IMR-90 (cell line): ENCODE results near the gene SLC22A7. TPM values are rescaled to one million over a fixed set of nuclear protein-coding genes. Genes with fewer than 3 reads are reported as not detected.

Experiments used
- ATAC-seq: fragments of 200-7000 bp; cut with Tn5 transposase; 2 replicates; pipeline ENCODE4 v1.9.1; 2020; ENCODE audit warnings: low read depth, mild to moderate bottlenecking, moderate library complexity
- BruUV-seq: library from RNA; stranded (reverse); fragments of 400-500 nt; replicated peaks from 2 replicates; lab custom pipeline; 2021; lab: Mats Ljungman, UMichigan
- CTCF ChIA-PET: fragments of 300-600 bp; formaldehyde crosslinking; extraction: SDS; loops from one replicate; lab custom pipeline; 2021; ENCODE audit warnings: antibody characterized with exemption; lab: Yijun Ruan, JAX
- POLR2A ChIA-PET: fragments of 300-600 bp; sonication (Branson Sonifier 250); formaldehyde crosslinking; loops from one replicate; lab custom pipeline; 2022; ENCODE audit warnings: antibody characterized with exemption; ENCODE audit not compliant: unreplicated experiment; lab: Charles Lee
- DNase-seq: peaks from one replicate; pipeline ENCODE4 v3.0.0; 2013
- H2AFZ ChIP-seq: replicated peaks from 2 replicates; pipeline ENCODE3; 2013; ENCODE audit warnings: low read length, mild to moderate bottlenecking; ENCODE audit not compliant: poor library complexity
- H2AK5ac ChIP-seq: 2 replicates; pipeline ENCODE4 v1.6.1; 2013; ENCODE audit warnings: low read depth, low read length, inconsistent platforms
- H2AK9ac ChIP-seq: replicated peaks from 2 replicates; pipeline ENCODE3; 2013; ENCODE audit warnings: mild to moderate bottlenecking, low read depth, low read length, moderate library complexity; ENCODE audit not compliant: poor library complexity
- H2BK120ac ChIP-seq: 2 replicates; pipeline ENCODE4 v1.6.1; 2013; ENCODE audit warnings: low read depth, low read length, inconsistent platforms
- H2BK15ac ChIP-seq: 3 replicates; pipeline ENCODE4 v1.6.1; 2013; ENCODE audit warnings: low read depth, low read length, inconsistent platforms
- H2BK20ac ChIP-seq: 2 replicates; pipeline ENCODE4 v1.6.1; 2013; ENCODE audit warnings: low read depth, mild to moderate bottlenecking, inconsistent platforms, low read length, moderate library complexity
- H2BK5ac ChIP-seq: 2 replicates; pipeline ENCODE4 v1.6.1; 2013; ENCODE audit warnings: mild to moderate bottlenecking, low read depth, low read length, inconsistent platforms; ENCODE audit not compliant: poor library complexity, severe bottlenecking
- H3K14ac ChIP-seq: replicated peaks from 2 replicates; pipeline ENCODE4 v1.6.1; 2013; ENCODE audit warnings: low read depth, low read length, inconsistent platforms
- H3K18ac ChIP-seq: 2 replicates; pipeline ENCODE4 v1.6.1; 2013; ENCODE audit warnings: low read depth, low read length, control low read depth
- H3K23ac ChIP-seq: 2 replicates; pipeline ENCODE4 v1.6.1; 2013; ENCODE audit warnings: low read depth, low read length, inconsistent platforms
- H3K27ac ChIP-seq: 2 replicates; pipeline ENCODE4 v1.5.1; 2013; ENCODE audit warnings: mild to moderate bottlenecking, control low read depth, low read length; ENCODE audit not compliant: insufficient read depth
- H3K27me3 ChIP-seq: 2 replicates; pipeline ENCODE4 v1.6.1; 2013; ENCODE audit warnings: low read length; ENCODE audit not compliant: control insufficient read depth, insufficient read depth
- H3K36me3 ChIP-seq: 2 replicates; pipeline ENCODE4 v1.6.1; 2013; ENCODE audit warnings: low read length, mixed read lengths; ENCODE audit not compliant: control insufficient read depth, insufficient read depth
- H3K4ac ChIP-seq: 2 replicates; pipeline ENCODE4 v1.6.1; 2013; ENCODE audit warnings: low read depth, low read length, inconsistent platforms
- H3K4me1 ChIP-seq: 2 replicates; pipeline ENCODE4 v1.6.1; 2013; ENCODE audit warnings: low read length, mixed read lengths; ENCODE audit not compliant: control insufficient read depth, insufficient read depth
- H3K4me2 ChIP-seq: 2 replicates; pipeline ENCODE4 v1.6.1; 2013; ENCODE audit warnings: low read depth, mild to moderate bottlenecking, control low read depth, low read length, moderate library complexity
- H3K4me3 ChIP-seq: 2 replicates; pipeline ENCODE4 v1.5.1; 2013; ENCODE audit warnings: low read depth, mild to moderate bottlenecking, control low read depth, low read length, moderate library complexity; ENCODE audit not compliant: insufficient read depth
- H3K56ac ChIP-seq: 2 replicates; pipeline ENCODE4 v1.6.1; 2013; ENCODE audit warnings: low read length, inconsistent platforms; ENCODE audit not compliant: insufficient read depth; ENCODE audit errors: extremely low read depth
- H3K79me1 ChIP-seq, 2 experiments: 2 replicates each; pipeline ENCODE4 v1.6.1; 2013; ENCODE audit warnings: low read length in 2 of 2, inconsistent platforms in 1 of 2, low read depth in 1 of 2
- H3K9ac ChIP-seq: 2 replicates; pipeline ENCODE4 v1.6.1; 2013; ENCODE audit warnings: low read depth, low read length, control low read depth
- H3K9me1 ChIP-seq: 2 replicates; pipeline ENCODE4 v1.6.1; 2013; ENCODE audit warnings: low read length, inconsistent platforms; ENCODE audit not compliant: insufficient read depth
- H3K9me3 ChIP-seq: 2 replicates; pipeline ENCODE4 v1.6.1; 2013; ENCODE audit warnings: low read length; ENCODE audit not compliant: control insufficient read depth, insufficient read depth
- H4K20me1 ChIP-seq: 2 replicates; pipeline ENCODE4 v1.6.1; 2013; ENCODE audit warnings: low read length, inconsistent platforms; ENCODE audit not compliant: insufficient read depth
- H4K5ac ChIP-seq: 2 replicates; pipeline ENCODE4 v1.6.1; 2013; ENCODE audit warnings: mild to moderate bottlenecking, low read depth, low read length, control low read depth
- H4K8ac ChIP-seq, 2 experiments: 2 replicates each; pipeline ENCODE4 v1.6.1; 2013; ENCODE audit warnings: low read depth in 2 of 2, low read length in 2 of 2, control low read depth in 1 of 2, inconsistent platforms in 1 of 2
- H4K91ac ChIP-seq: 2 replicates; pipeline ENCODE4 v1.6.1; 2013; ENCODE audit warnings: low read depth, low read length, inconsistent platforms; ENCODE audit not compliant: insufficient read depth
- FOS ChIP-seq: fragments of 150-350 bp; IDR thresholded peaks from 2 replicates; pipeline ENCODE4 v1.6.1; 2016; ENCODE audit warnings: low read depth, low read length
- MAFK ChIP-seq: IDR thresholded peaks from 2 replicates; pipeline ENCODE4 v1.6.1; 2012; ENCODE audit warnings: low read depth, low read length, improper control_type of control experiment
- MAZ ChIP-seq: IDR thresholded peaks from 2 replicates; pipeline ENCODE4 v1.6.1; 2012; ENCODE audit warnings: low read depth, mild to moderate bottlenecking, low read length, improper control_type of control experiment, moderate library complexity, borderline replicate concordance
- MXI1 ChIP-seq: IDR thresholded peaks from 2 replicates; pipeline ENCODE4 v1.6.1; 2012; ENCODE audit warnings: low read depth, mild to moderate bottlenecking, low read length, moderate library complexity, borderline replicate concordance
- NFE2L2 ChIP-seq: fragments of 150-350 bp; IDR thresholded peaks from 2 replicates; pipeline ENCODE4 v1.6.1; 2016; ENCODE audit warnings: low read depth, mild to moderate bottlenecking, low read length
- RCOR1 ChIP-seq: IDR thresholded peaks from 2 replicates; pipeline ENCODE4 v1.6.1; 2012; ENCODE audit warnings: mild to moderate bottlenecking, low read length, improper control_type of control experiment; ENCODE audit not compliant: insufficient replicate concordance
- RFX5 ChIP-seq: IDR thresholded peaks from 2 replicates; pipeline ENCODE4 v1.8.0; 2012; ENCODE audit warnings: low read depth, mild to moderate bottlenecking, low read length, moderate library complexity
- SMC3 ChIP-seq: fragments of 150-350 bp; IDR thresholded peaks from 2 replicates; pipeline ENCODE4 v1.6.1; 2016; ENCODE audit warnings: low read depth, mild to moderate bottlenecking, antibody characterized with exemption, low read length, moderate library complexity
- WGBS, 2 experiments: methylation state at CpG; one replicate each; pipeline versions ENCODE4 v1.1.5 to v1.1.7; 2013; ENCODE audit warnings: missing lambda C conversion rate in 2 of 2; ENCODE audit not compliant: insufficient read length in 1 of 2; ENCODE audit errors: extremely low coverage in 2 of 2; 5-methylcytosine and 5-hydroxymethylcytosine counted together
- dilution Hi-C: fragments of 300-500 bp; cut with HindIII; formaldehyde crosslinking; loops from one replicate; pipeline ENCODE4 v1.14.3; 2018; ENCODE audit warnings: low sequenced_read_pairs; ENCODE audit not compliant: unreplicated experiment
- in situ Hi-C: fragments of 300-500 bp; cut with MboI; formaldehyde crosslinking; loops from 3 replicates; pipeline ENCODE4 v1.14.3; 2019; ENCODE audit warnings: low sequenced_read_pairs, inconsistent platforms, mixed read lengths
- intact Hi-C: fragments of 100-400 bp; cut with micrococcal nuclease; formaldehyde crosslinking; loops from 2 replicates; pipeline ENCODE4 v1.10.0; 2022
- polyA plus RNA-seq, 3 experiments: library from polyadenylated mRNA; depleted of rRNA; stranded (reverse); fragments of >200 nt; gene quantifications; 2 replicates each; pipeline ENCODE4 v1.2.3, GENCODE V29; 2012; ENCODE audit warnings: low replicate concordance in 1 of 3
- total RNA-seq: library from RNA; depleted of rRNA; stranded (reverse); fragments of >200 nt; gene quantifications from 2 replicates; pipeline ENCODE4 v1.2.3, GENCODE V29; 2012

The SLC22A7 gene
- total and polyA plus RNA-seq, 2 of the 4 experiments (the other 2 are of a cell fraction): not detected

- dilution Hi-C loops: no loop called here
These were observed 49.0 kb downstream of the SLC22A7 start for GRCh38 chr6:43347021-43347420.

More at GRCh38 chr6:43347021-43347420, 49.0 kb downstream of the SLC22A7 start:
- Histone ChIP-seq H3K9me3 (no peaks in the 10 kb centered on the region), H4K5ac (no peak overlapping the region), H3K14ac (no peak overlapping the region), H2AFZ (no peak overlapping the region), H4K91ac (no peak overlapping the region), H4K8ac (no peak overlapping the region), H3K27me3 (no peaks in the 10 kb centered on the region), H3K9me1 (no peaks in the 10 kb centered on the region), H2BK120ac (no peak overlapping the region), H3K4me1 (no peaks in the 10 kb centered on the region), H3K79me1 (no peaks in the 10 kb centered on the region), H4K20me1 (no peaks in the 10 kb centered on the region), H2BK5ac (no peak overlapping the region), H3K36me3 (peaks cover 20% of the 10 kb centered on the region), H2AK9ac (no peak overlapping the region), H3K4me3 (no peak overlapping the region), H3K4me2 (no peak overlapping the region), H3K56ac (no peak overlapping the region), H3K4ac (no peak overlapping the region), H2BK20ac (no peak overlapping the region), H2AK5ac (no peak overlapping the region), H3K9ac (no peak overlapping the region), H3K23ac (no peak overlapping the region), H3K18ac (no peak overlapping the region), H2BK15ac (no peak overlapping the region), H3K27ac (no peak overlapping the region)
- POLR2A ChIA-PET: interaction anchor here (0.6 kb wide), 1 partner anchor 125 kb away, joined by 3 read pairs; no protein-coding TSS in a partner anchor
- in situ Hi-C loops (no loop called here), intact Hi-C loops (no loop called here)
- no peak for DNase-seq
- CTCF ChIA-PET: interaction anchor here (0.6 kb wide), 1 partner anchor 85 kb away, joined by 4 read pairs; no protein-coding TSS in a partner anchor
- no peak for TF ChIP-seq RFX5
- no peak for TF ChIP-seq FOS
- no peak for TF ChIP-seq SMC3
- no peak for TF ChIP-seq RCOR1
- no peak for TF ChIP-seq MAZ
- TF ChIP-seq MAFK: no peak
- TF ChIP-seq MXI1: no peak
- no peak for TF ChIP-seq NFE2L2
- no TSS peak for BruUV-seq
- no peak for ATAC-seq
- 82 to 94% methylated on average over 2 to 3 of the region's 3 CpGs for WGBS, 2 experiments
